ENCODE data around the gene AKT1.

AKT1 gene

GRCh38 chr14:104721505-104722431, 73.8 kb downstream of the AKT1 start:
- no peak for DNase-seq

All from CD4-positive, alpha-beta T cell treated with Interleukin-4 for 4 hours (primary cell).